Articular chondrocyte of knee joint (primary cell): ENCODE measurements around the gene SNUPN. TPM values are rescaled to one million over a fixed set of nuclear protein-coding genes. Genes with fewer than 3 reads are reported as not detected.

Experiments used
- total RNA-seq: library from RNA; depleted of rRNA; stranded (reverse); fragments of >200 nt; gene quantifications from 2 replicates; pipeline ENCODE4 v1.2.3, GENCODE V29; 2012

SNUPN gene
- 35.8 and 48.1 TPM in 2 replicates for total RNA-seq

DNA sequence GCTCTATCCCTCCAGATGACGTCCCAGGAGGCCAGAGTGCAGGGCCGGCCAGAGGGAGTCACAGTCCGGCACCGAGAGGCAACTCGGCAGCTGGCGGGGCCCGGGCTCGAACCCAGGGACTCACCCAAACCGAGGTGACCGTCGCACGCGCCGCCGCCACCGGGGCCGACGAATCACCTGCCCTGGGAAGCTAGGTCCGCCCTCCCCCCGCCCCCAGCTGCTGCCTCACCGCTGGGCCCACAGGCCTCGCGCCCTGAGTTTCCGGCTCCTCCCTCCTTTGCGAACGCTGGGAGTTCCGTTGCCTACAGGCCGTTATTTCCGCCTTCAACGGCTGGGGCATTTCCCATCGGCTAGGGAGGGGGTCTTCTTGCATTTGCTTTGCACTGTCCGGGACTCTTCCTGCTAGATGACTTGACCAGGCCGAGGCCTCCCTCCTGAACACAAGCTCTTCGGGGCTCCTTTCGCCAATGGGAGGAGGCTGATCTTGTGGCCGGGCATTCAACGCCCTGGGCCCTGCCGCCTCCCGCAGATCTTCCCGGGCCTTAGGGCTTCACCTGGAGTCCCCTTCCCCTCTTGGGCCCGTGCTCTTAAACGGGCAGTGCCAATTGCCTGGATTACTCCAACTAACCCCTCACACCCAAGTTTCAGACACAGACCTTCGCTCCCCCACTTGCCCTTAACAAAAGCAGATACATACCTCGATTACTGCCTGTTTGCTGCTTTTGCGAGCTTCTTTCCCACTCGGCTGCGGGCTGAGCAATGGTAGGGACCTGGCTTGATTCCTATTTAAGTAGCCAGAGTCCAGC, at the start of gene SNUPN:
TSS of gene SNUPN (minus strand) at position 184 of the 806 bp plus-strand sequence. CDS start 4,674 bp downstream, outside the sequence.

DNA sequence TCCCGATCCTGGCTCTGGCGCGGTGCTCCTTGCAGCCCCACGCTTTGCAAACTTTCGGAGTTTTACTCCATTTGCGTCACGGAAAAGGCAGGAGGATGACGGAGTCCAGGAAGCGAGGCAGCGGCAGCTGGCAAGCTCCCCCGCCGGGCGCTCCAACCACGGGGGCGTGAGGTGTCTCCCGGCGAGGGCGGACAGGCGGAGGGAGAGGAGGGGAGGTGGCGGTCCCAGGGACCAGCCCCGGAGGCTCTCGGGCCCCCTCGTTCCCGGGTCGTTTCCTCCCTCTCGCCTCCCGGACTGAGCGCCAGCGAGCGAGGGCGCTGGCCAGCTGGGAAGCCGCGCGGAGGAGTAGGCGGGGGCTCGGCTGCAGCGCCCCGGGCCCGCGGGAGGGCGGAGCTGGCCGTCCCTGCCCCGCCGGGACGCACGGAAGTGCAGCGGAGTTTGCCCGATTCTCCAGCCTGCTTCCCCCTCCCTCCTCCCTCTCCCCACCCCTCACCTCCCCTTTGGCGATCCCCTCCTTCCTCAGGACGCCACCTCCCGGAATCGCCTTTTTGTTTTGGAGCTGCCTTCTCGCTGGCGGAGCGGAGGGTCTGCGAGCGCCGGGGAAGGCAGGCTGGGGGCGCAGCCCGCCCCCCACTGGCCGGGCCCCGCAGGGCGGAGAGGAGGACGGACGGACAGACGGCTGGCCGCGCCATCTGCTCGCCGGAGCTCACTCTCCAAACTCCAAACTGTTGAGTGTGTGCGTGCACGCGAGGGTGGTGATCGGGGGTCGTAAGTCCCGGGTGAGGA, 22.0 kb upstream of the SNUPN start, which contains the start of gene SNX33:
TSS of gene SNX33 (plus strand) at position 543 of the 786 bp plus-strand sequence. CDS start 1,191 bp downstream, outside the sequence.

DNA sequence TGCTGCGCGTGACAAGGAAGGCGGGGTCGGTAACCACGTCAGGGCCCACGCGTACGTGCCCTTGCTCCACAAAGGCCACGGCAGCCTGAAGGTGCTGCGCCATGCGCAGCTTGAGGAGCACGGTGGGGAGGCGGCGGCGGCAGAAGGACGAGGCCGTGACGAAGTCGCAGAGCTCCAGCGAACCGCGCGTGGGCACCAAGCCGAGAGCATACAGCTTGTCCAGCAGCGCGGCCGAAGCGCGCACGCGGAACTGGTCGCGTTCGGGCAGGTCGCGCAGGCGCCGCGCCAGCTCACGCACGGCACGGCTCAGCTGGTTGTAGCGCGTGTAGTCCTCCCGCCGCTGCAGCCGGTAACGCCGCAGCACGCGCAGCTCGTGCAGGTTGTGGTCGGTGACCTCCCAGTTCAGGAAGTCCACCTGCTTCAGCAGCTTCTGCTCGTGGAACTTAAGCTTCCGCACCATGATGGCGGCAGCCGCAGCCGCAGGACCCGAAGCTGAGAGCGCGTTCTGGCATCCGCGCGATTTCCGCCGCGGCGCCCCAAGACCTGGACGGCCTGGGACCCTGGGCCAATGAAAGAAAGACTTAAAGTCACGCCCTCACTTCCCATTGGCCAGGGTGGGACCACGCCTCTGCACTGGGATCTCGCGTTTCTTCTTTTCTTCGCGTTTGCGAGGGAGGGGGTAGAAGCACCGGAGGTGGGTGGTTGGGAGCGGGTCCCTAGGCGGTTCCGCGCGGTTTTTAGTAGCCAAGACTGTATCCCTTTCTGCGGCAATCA, 14.4 kb upstream of the SNUPN start, which contains the start of gene IMP3:
TSS of gene IMP3 (minus strand) at position 516 of the 774 bp plus-strand sequence. CDS start at position 460, 56 bp downstream.

GRCh38 chr15:75578948-75579920, 46.3 kb downstream of the SNUPN start, which contains the start of gene PTPN9:
PTPN9 (minus strand) TSS chr15:75579315; CDS start chr15:75578776, 539 bp downstream.

Other genes starting within 250 kb of the SNUPN start
- gene SIN3A, start 174.0 kb downstream of the SNUPN start, total RNA-seq = 40.1 and 45.6 TPM in 2 replicates
- 25.0 and 26.2 TPM in 2 replicates for gene PTPN9, start 46.4 kb downstream of the SNUPN start, total RNA-seq
- 59.8 and 76.2 TPM in 2 replicates for gene IMP3, start 14.5 kb upstream of the SNUPN start, total RNA-seq
- gene SNX33, start 22.2 kb upstream of the SNUPN start, total RNA-seq = 42.6 and 44.7 TPM in 2 replicates
- 144 and 158 TPM in 2 replicates for gene CSPG4, start 87.1 kb upstream of the SNUPN start, total RNA-seq
- gene UBE2Q2, start 217.7 kb upstream of the SNUPN start, total RNA-seq = 84.4 and 92.9 TPM in 2 replicates